SH-SY5Y (cell line): ENCODE measurements around the gene CDADC1.

Experiments used
- GATA2 ChIP-seq: IDR thresholded peaks from 2 replicates; pipeline ENCODE4 v1.6.1; 2011; ENCODE audit warnings: mild to moderate bottlenecking, low read depth, low read length
- GATA3 ChIP-seq: IDR thresholded peaks from 2 replicates; pipeline ENCODE4 v1.6.1; 2011; ENCODE audit warnings: low read depth, mild to moderate bottlenecking, low read length, moderate library complexity

Gene CDADC1

GRCh38 chr13:49308921-49309408 lies 61.2 kb downstream of the CDADC1 start:
- no peak for TF ChIP-seq GATA3

DNA sequence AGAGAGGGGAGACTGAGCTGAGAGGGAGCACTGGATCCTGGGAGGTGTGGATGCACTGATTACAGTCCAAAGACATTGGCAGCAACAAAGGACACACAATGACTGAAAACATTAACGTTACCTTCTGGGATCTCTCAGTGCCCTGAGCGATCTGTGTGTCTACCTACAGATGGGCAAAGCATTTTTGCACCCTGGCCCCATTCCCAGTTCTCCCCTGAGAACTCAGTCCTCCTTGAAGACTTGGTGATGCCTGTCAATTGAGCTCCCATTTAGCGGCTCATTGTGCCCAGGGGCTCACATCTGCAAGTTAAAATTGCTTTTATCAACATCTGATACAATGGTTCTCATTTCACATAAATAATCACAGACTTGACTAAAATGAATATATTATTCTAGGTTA lies 62.5 kb downstream of the CDADC1 start:
- no peak for TF ChIP-seq GATA3
- TF ChIP-seq GATA2 = no peak

- TF ChIP-seq GATA2 (no peak), GATA3 (no peak)
These were observed 64.1 kb downstream of the CDADC1 start for GRCh38 chr13:49311816-49312215.

DNA sequence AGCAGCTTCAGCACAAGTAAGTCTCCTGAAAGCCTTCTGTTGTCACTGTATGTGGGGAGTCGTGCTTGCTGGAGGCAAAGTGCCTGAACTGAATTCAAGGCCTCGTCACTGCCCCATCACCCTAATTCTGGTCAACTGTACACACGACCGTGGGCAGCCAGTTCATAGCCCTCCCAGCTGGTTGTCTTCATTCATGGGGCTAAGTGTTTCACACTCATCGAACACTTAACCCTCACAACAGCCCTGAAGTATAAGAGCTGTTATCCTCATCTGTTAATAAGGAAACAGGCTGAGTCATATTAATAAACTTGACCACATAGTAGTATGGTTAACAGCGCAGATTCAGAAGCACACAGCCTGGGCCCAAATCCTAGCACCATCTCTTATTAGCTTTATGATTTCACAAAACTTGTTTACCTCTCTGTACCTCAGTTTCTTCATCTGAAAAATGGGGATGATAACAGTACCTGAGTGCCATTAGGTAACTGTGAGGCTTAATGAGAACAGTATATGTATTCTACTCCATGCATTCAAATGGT lies 66.7 kb downstream of the CDADC1 start:
- TF ChIP-seq GATA2 (no peak), GATA3 (no peak)

DNA sequence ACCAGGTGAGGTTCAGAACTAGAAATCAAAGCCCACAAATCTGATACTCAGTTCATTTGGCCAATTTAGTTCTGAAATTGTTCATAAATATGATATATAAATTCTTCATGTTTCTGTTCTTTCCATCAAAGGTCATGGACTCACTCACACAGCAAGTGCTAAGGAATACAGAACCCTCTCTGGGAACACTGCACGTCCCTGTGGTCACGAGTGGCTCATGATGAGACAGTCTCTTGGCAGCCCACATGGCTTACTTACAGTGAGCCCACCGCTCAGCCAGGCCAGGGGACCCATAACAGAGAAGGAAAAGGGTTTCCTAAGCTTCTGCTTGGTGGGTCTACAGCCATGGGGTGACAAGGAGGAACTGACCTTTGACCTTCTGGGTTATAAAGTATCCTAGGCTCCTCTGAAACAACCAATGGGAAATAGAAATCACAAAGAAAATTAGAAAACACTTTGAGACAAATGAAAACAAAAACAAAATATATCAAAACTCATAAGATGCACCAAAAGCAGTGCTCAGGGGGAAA lies 67.4 kb downstream of the CDADC1 start:
- TF ChIP-seq GATA2 (no peak), GATA3 (no peak)

DNA sequence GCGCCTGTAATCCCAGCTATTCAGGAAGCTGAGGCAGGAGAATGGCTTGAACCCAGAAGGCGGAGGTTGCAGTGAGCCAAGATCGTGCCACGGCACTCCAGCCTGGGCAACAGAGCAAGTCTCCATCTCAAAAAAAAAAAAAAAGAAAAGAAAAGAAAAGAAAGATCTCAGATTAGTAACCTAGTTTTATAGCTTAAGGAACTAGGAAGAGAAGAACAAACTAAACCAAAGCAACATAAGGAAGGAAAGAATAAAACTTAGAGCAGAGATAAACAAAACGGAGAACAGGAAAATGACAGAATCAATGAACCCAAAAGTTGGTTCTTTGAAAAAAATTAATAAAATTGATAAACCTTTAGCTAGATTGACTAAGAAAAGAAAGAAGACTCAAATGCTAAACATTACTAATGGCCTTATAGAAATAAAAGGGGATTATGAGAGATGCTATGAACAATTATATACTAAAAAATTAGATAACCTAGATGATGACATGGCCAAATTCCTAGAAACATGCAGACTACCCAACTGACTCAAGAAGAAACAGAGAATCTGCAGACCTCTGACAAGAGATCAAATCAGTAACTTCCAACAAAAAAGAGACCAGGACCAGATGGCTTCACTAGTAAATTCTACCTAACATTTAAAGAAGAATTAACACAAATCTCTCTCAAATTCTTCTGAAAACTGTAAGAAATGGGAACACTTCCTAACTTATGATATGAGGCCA lies 68.2 kb downstream of the CDADC1 start:
- TF ChIP-seq GATA2 (no peak), GATA3 (no peak)

- no peak for TF ChIP-seq GATA2
- no peak for TF ChIP-seq GATA3
These were observed 71.8 kb downstream of the CDADC1 start for GRCh38 chr13:49319551-49319950.

- TF ChIP-seq GATA2 = no peak
- no peak for TF ChIP-seq GATA3
These were observed 72.2 kb downstream of the CDADC1 start for GRCh38 chr13:49319951-49320350.

DNA sequence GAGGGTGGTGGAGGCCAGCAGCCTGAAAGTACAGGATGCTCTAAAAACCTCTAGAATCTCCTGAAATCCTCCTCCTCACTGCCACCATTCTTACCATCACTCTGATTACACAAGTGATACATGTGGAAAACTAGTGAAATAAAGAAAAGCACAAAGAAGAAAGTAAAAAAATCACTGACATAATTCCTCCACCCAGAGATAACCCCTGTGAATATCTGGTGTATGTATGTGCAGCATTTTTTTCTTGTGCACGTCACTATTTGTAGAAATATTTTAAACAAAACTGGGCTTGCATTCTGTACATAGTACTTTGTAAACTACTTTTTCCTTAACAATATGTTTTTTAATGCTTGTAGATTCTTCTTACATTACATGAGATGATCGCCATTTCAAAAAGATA lies 73.2 kb downstream of the CDADC1 start:
- TF ChIP-seq GATA2 (no peak), GATA3 (no peak)

GRCh38 chr13:49322702-49323101 lies 75.0 kb downstream of the CDADC1 start:
- TF ChIP-seq GATA3 (no peak), GATA2 (no peak)

DNA sequence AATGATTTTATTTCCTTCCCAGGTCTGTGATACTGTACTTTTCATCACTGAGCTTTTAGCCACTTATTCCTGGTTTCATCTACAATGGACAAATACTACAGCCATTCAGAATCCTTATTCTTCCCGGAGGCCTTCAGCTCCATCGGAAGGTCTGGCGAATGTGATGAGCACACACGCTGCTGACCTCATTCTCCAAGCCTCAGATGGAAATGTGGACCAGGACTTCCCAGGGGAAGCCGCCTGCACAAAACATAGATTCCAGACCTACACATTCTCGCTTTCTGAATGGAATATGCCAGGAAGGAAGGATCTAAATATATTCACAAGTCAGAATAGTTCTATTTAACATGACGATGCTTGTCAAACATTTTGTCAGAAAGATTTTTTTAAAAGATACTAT lies 75.6 kb downstream of the CDADC1 start:
- TF ChIP-seq GATA2 (no peak), GATA3 (no peak)

DNA sequence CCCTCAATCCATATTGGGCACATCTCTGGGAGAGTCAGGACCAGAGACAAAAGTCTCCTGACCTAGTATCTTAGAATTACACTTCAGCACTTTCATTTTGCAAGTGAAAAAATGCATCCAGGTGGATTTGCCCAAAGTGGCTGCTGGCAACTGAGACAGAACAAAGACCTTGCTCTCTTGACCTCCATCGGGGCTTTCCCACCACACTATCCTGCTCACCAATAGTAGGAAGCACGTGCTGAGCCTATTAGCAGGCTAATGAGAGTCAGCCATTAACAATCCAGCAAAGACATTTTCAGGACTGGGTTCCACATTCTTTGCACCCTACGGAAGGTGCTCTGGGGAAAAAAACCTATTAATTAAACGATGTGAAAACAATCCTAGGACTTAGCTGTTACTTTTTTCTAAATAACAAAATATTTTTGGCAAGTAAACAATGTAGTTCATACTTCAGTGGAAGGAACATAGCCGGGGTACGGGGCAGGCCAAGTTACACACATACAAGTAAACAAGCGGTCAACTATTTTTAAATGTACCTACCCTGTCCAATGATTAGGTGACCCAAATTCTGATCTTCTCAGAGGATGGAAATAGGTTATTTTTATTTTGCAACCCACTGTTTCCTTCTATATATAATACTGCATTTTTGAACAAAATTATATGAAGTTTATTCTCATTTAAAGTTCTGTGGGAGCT lies 78.6 kb downstream of the CDADC1 start:
- TF ChIP-seq GATA3 (no peak), GATA2 (no peak)

DNA sequence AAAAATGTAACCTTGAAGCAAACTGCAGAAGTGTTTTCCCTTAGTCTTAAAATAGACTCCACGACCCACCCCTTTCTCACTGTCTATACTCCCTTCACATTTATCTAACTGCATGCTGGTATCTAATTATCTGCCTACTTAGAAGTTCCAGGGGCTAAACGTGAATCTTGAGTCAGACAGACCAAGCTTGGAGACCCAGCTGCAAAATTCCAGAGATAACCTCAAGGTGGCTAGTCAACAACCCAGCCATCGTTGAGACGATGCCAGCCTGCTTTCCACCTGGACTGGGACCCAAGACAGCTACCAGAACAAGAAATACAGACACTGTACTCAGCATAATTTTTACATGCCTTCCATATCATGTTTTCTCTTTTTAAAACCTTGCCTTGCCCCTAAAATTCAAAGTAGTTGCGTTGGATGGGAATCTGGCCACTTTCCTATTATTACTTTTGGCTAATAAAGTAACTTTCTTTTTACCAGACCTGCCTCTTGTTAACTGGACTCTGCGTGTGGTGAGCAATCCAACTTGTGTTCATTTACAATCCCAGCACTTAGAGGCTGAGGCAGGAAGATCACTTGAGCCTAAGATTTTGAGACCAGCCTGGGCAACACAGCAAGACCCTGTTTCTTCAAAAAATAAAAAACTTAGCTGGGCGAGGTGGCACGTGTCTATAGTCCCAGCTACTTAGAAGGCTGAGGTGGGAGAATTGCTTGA lies 82.3 kb downstream of the CDADC1 start:
- TF ChIP-seq GATA2 = no peak
- no peak for TF ChIP-seq GATA3

GRCh38 chr13:49330546-49330864 lies 82.8 kb downstream of the CDADC1 start:
- TF ChIP-seq GATA3 = no peak
- no peak for TF ChIP-seq GATA2

GRCh38 chr13:49336655-49337054 lies 88.9 kb downstream of the CDADC1 start:
- TF ChIP-seq GATA3 (no peak), GATA2 (no peak)
